Measurements from ENCODE around the gene ZNF423. TPM values are rescaled to one million over a fixed set of nuclear protein-coding genes. Genes with fewer than 3 reads are reported as not detected.

ZNF423 gene
- total RNA-seq, 2 experiments from 2014 or later: not detected

DNA sequence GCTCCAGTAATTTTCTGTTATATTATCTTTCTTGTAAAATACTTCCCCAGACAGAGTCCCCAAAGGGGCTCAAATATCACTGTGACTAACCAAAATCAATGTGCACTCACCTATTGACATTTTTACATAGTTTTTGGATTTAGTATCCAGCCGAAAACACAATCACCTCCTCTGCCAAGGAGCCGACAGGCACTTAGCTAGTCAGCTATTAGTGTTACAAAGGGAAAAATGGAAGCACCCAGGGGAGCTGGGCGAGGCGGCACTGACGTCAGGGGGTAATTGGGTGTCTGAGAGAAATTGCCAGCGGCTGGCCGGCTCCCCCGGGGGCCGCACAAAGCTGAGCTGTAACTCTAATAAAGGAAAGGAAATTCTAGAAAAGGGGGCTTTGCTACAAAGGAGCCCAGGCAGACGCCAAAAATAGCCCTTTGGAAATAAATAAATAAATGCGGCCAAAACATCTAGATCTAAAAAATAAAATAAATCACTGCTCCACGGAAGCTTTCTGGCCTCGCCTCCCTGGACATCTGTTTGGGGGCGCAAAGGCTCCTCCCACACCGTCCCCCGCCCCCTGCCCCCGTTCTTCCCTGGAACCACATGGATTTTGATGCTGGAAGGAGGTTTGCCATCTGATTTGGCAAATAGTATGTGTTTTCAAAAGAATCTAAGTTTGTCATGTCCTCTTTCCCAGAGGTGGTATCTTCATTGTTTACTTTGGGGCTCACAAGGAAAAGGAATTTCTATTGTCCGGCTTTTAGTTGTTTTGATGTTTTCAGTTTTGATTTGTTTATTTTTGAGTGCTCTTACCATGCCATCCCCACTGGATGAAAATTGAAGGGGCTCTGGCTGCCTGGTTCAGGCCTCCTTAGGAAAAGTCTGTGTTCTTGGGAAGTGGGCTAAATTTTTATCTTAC, 156.7 kb downstream of the ZNF423 start:
- ChIA-PET CTCF (no interaction called here), POLR2A (no interaction called here)
- Mint-ChIP-seq H3K27me3 (ENCODE audit: low read depth) (peaks cover 17% of the 10 kb centered on the region), H3K9me3 (ENCODE audit: insufficient read depth) (no peaks in the 10 kb centered on the region), H3K36me3 (ENCODE audit: low read depth) (no peaks in the 10 kb centered on the region), H3K4me1 (ENCODE audit: low read depth) (no peaks in the 10 kb centered on the region), H3K4me3 (no peak overlapping the region), H3K27ac (no peak overlapping the region)
- ATAC-seq: no peak
- DNase-seq: no peak

DNA sequence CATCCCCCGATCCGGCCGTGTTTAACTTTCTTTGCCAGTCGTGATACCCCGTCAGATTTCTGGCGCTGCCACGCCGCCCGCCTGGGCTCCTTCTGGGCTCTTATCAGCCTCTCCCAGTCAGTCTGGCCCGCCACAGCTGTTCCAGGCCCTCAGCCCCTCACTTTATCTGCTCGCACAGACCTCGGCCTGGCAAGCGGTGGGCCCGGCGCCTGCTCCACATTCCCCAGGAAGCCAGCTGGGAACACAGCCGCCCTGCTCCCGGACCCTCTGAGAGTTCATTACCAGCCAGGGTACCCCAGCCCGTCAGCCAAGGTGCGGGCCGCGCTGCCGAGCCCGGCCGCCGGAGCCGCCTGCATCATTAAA, 157.5 kb downstream of the ZNF423 start:
- Mint-ChIP-seq H3K27me3 (ENCODE audit: low read depth) (peaks cover 17% of the 10 kb centered on the region), H3K36me3 (ENCODE audit: low read depth) (no peaks in the 10 kb centered on the region), H3K27ac (no peak overlapping the region), H3K4me1 (ENCODE audit: low read depth) (no peaks in the 10 kb centered on the region), H3K9me3 (ENCODE audit: insufficient read depth) (no peaks in the 10 kb centered on the region), H3K4me3 (no peak overlapping the region)
- CTCF ChIA-PET: no interaction called here
- no peak for ATAC-seq
- POLR2A ChIA-PET: no interaction called here
- DNase-seq: no peak

DNA sequence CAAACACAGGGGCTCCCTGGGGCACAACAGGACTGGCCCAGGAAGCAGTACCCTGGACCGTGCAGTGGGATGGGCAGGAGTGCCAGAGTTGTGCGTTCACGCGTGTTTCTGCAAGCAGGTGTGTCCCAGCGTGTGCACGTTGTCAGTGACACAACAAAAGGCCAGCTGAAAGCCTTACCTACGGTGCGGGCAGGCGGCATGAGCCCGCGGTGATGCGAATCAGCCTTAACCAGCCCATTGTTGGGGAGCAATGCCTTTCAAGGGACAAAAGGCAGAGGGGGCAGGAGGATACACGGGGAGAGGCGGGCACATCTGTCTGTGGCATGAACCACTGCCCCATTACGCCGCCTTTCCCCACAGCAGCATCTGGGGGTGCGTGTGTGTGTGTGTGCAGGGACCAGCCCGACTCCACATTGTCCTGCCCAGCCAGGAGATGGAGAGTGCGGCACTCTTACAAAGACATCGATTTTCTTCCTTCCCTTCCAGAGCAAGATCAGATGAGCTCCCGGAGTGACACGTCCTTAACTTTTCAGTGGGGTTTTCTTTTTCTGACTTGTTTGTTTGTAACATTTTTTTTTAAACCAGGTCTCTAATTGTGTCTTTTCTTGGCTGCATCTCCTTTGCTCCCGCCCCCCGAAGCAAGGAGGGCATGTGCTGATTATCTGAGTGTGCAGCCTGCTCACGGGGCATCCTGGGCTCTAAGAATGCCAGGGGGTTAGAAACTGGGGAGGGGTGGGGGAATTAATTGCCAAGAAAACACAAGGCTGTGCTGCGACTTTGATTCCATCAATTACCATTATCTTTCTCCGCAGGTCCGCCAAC, 158.1 kb downstream of the ZNF423 start:
- DNase-seq: no peak
- Mint-ChIP-seq H3K4me3 (no peak overlapping the region), H3K9me3 (ENCODE audit: insufficient read depth) (no peaks in the 10 kb centered on the region), H3K27ac (no peak overlapping the region), H3K4me1 (ENCODE audit: low read depth) (no peaks in the 10 kb centered on the region), H3K36me3 (ENCODE audit: low read depth) (no peaks in the 10 kb centered on the region), H3K27me3 (ENCODE audit: low read depth) (peaks cover 17% of the 10 kb centered on the region)
- POLR2A ChIA-PET: no interaction called here
- CTCF ChIA-PET: no interaction called here
- no peak for ATAC-seq

DNA sequence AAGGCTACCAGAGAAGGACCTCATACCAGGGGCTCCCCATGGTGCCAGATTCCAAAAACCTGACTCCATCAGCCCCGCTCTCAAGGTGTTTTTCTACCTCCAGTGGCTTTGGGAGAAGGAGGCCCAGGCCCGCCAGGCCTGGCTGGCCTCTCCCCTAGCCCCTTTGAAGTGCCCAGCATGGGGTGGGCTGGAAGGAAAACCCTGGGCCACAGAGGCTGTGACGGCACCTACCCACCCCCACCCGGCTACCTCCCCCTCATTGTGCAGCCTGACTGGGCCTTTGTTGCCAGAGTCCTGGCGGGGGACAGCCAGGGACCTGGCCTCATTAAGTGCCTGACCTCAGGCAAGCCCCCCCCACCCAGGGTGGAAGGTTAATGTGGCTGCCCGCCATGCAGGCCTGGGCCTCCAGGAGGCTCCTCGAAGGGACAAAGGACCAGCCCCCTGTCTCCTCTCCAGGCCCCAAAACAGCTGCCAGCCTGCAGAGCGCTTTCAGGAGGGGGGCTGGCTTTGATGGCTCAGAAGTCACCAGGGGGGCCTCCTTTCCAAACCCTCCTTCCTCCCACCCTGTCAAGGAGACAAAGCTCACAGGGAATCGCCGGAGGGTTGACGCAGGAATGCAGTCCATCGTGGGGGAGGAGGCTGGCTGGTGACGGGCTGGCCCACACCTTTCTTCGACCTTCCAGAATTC, 159.4 kb downstream of the ZNF423 start:
- POLR2A ChIA-PET: interaction anchor here (0.5 kb wide), 1 partner anchor 737 kb away, joined by 3 read pairs; no protein-coding TSS in a partner anchor
- Mint-ChIP-seq H3K4me1 (ENCODE audit: low read depth) (no peaks in the 10 kb centered on the region), H3K9me3 (ENCODE audit: insufficient read depth) (no peaks in the 10 kb centered on the region), H3K4me3 (no peak overlapping the region), H3K27me3 (ENCODE audit: low read depth) (peaks cover 17% of the 10 kb centered on the region), H3K27ac (no peak overlapping the region), H3K36me3 (ENCODE audit: low read depth) (no peaks in the 10 kb centered on the region)
- DNase-seq (no peak), ATAC-seq (no peak)
- CTCF ChIA-PET: no interaction called here

DNA sequence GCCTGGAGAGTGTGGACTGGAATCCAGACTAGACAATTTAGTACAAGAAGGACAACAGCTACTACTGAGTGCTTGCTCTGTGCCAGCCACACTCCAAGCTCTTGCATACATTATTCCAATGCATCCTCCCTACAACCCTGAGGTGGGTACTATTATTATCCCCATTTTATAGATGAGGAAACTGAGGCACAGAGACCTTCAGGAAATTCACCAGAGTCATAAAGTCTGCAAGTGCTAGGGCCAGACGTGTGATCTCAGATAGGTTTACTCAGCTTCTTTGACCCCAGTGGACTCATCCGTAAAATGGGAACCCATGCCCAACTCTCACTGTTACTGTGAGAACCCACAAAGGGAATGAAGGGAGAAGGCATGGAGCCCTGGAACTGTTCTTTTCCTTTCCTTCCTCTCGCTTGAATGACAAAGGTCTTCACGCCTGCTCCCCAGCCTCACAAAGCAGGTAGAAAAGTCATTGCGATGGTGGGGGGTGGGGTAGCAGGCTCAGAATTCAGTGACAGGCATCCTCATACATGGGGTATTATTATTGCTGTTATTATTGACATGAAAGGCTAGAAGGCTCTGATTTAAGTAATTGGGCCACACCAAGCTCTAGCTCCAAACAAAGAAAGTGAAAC, 160.0 kb downstream of the ZNF423 start:
- Mint-ChIP-seq H3K36me3 (ENCODE audit: low read depth) (no peaks in the 10 kb centered on the region), H3K27ac (no peak overlapping the region), H3K4me1 (ENCODE audit: low read depth) (no peaks in the 10 kb centered on the region), H3K9me3 (ENCODE audit: insufficient read depth) (no peaks in the 10 kb centered on the region), H3K27me3 (ENCODE audit: low read depth) (peaks cover 15% of the 10 kb centered on the region), H3K4me3 (no peak overlapping the region)
- ChIA-PET POLR2A (interaction anchor here (0.5 kb wide), 1 partner anchor 736 kb away, joined by 3 read pairs; no protein-coding TSS in a partner anchor), CTCF (no interaction called here)
- ATAC-seq: no peak
- DNase-seq: no peak

DNA sequence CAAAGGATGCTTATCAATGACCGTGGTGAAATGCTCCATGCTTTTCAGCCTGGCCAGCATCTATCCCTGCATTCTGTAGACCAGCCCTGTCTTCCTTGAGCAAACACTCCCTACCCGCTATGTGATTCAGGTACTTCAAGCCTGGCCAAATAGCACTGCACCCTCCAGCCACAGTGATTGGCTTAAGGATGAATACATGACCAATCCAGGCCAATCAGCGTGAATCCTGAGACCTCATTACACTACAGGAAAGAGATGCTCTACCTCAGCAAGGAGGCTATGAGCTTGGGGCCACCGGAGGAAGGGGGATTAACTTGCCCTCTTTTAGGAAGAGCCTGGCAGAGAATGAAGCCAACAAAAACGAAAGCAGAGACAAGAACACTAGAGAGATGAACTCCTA, 162.5 kb downstream of the ZNF423 start:
- no peak for ATAC-seq
- no peak overlapping the region for H3K4me3 Mint-ChIP-seq

DNA sequence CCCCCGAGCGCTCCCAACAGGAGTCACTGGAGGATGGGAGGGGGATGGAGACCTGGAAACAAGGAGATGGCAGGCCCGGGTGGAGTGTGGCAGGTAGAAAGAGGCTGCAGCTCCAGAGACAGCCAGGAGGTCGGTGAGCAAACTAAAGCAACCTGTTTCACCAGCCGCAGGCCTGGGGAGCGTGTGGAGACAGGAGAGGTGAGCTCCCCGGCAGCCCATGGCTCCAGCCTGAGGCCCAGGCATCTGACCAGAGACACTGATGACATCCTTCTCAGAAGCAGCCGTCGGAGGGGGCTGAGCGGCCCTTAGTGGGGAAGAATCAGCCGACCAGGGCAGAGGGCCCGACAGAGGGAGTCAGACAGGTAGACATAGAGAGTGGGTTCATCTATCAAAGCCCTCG, 165.1 kb downstream of the ZNF423 start:
- Mint-ChIP-seq H3K36me3 (ENCODE audit: low read depth) (no peaks in the 10 kb centered on the region), H3K4me3 (no peak overlapping the region), H3K27me3 (ENCODE audit: low read depth) (peaks cover 5% of the 10 kb centered on the region), H3K4me1 (ENCODE audit: low read depth) (no peaks in the 10 kb centered on the region), H3K27ac (no peak overlapping the region), H3K9me3 (ENCODE audit: insufficient read depth) (no peaks in the 10 kb centered on the region)
- ATAC-seq: no peak
- ChIA-PET POLR2A (no interaction called here), CTCF (no interaction called here)
- no peak for DNase-seq

More for the DNA sequence above, 162.5 kb downstream of the ZNF423 start:
- Mint-ChIP-seq H3K36me3 (ENCODE audit: low read depth) (no peaks in the 10 kb centered on the region), H3K9me3 (ENCODE audit: insufficient read depth) (no peaks in the 10 kb centered on the region), H3K27ac (no peak overlapping the region), H3K4me1 (ENCODE audit: low read depth) (no peaks in the 10 kb centered on the region), H3K27me3 (ENCODE audit: low read depth) (peaks cover 9% of the 10 kb centered on the region)
- no peak for DNase-seq
- POLR2A ChIA-PET: no interaction called here
- CTCF ChIA-PET: interaction anchor here (0.8 kb wide), 1 partner anchor 286 kb away, joined by 3 read pairs; no protein-coding TSS in a partner anchor

DNA sequence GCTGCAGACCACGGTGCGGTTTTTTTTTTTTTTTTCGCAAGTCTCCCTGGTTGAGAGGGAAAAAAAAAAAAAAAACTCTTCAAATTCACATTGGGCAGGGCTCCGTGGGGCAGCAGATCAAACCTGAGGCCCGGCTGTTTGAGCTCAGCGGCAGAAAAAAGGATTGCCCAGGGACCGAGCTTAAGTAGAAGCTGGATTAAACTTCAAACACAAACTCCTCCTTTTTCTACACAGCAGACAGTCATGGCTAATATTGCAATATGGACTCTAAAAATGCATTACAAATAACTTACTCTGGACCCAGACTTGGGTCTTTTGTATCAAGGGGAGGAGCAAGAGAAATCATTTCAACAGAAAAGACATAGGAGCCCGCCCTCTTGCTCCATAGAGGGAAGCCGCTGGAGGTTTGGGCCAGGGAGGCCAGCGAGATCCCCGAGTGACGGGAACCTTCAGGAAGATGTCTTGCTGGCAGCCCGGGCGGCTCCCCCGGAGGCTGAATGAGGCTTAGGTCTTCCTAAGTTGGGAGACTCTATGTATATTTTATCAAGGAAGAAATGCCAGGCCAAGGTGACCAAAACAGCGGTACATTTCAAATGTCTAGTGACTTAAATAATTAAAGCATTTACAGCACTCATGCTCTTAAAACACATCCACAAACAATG, 167.7 kb downstream of the ZNF423 start:
- Mint-ChIP-seq H3K36me3 (ENCODE audit: low read depth) (no peaks in the 10 kb centered on the region), H3K4me3 (no peak overlapping the region), H3K27ac (no peak overlapping the region), H3K4me1 (ENCODE audit: low read depth) (no peaks in the 10 kb centered on the region), H3K27me3 (ENCODE audit: low read depth) (peaks cover 5% of the 10 kb centered on the region), H3K9me3 (ENCODE audit: insufficient read depth) (no peaks in the 10 kb centered on the region)
- no peak for DNase-seq
- ChIA-PET POLR2A (no interaction called here), CTCF (interaction anchor here (0.6 kb wide), 1 partner anchor 8 kb away, joined by 3 read pairs; no protein-coding TSS in a partner anchor)
- no peak for ATAC-seq

DNA sequence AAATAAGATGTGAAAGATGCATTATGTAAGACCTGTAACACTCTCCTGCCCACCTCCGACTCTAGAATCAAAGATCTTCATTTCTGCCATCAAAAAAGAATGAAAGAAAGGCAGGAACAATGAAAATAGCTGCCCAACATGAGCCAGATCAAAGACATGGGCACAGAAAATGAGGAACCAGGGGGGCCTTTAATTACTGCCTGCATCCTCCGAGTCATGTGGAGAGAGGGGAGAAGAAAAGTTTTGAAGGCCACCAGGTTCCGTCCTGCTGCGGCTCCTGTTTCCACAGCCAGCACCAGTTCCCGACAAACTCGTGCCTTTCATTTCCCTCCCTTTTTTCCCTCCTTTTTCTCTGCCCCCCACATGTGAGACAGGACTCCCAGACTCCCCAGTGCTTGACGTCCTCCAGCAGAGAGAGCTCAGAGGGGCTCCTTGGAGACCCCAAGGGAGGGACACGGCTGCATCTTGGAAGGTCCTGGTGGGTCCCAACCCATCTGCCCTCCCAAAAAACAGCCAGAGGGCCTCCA, 168.4 kb downstream of the ZNF423 start:
- H3K4me3 Mint-ChIP-seq: no peak overlapping the region
- H3K27me3 Mint-ChIP-seq (ENCODE audit: low read depth): peaks cover 5% of the 10 kb centered on the region
- no peak for ATAC-seq
- ChIA-PET CTCF (no interaction called here), POLR2A (no interaction called here)
- H3K9me3 Mint-ChIP-seq (ENCODE audit: insufficient read depth): no peaks in the 10 kb centered on the region
- H3K36me3 Mint-ChIP-seq (ENCODE audit: low read depth): no peaks in the 10 kb centered on the region
- no peaks in the 10 kb centered on the region for H3K4me1 Mint-ChIP-seq (ENCODE audit: low read depth)
- DNase-seq: no peak
- no peak overlapping the region for H3K27ac Mint-ChIP-seq

DNA sequence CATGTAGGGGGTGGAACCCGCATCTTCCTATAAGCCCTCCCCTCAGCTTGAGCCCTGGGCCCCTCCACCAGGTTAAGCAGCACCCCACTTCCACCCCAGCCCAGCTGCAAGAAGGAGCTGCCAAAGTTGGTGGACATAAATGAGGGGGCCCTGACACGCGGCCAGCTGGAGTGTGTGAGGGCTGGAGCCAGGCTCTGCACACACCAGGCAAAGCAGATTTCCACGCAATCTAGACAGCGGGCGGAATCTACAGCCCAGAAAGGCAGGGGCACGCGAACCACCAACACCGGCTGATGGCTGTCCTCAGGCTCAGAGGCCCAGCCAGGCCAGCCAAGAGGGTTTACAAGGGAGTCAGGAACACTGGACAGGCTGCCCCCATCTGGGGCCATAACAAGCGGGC, 171.2 kb downstream of the ZNF423 start:
- CTCF ChIA-PET: no interaction called here

DNA sequence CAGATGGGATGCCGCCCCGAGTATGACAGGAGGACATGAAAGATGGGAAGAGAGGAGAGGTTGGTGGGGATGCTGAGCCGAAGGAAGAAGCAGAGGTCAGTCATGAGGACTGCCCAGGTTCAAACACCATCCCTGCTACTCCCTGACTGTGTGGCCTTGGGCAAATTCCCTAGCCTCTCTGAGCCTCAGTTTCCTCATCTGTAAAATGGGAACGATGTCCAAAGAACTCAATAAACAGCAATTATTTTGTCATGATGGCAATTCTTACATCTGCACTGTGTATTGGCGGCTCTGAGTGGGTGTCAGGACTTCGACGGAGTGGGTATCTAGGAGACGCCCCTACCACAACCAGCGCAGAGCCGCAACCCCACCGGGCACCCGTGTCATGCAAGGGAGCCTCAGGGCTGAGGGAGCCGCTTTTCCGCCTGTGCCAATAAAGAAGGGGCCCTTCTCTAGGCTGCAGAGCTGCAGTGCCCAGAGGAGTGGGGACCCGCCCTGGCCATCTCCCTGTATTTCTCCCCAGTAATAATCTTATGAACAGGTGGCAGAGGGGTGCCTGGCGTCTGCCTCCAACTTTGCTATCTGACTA, 173.2 kb downstream of the ZNF423 start:
- POLR2A ChIA-PET: no interaction called here
- CTCF ChIA-PET: no interaction called here
- no peak overlapping the region for H3K4me3 Mint-ChIP-seq
- no peaks in the 10 kb centered on the region for H3K4me1 Mint-ChIP-seq (ENCODE audit: low read depth)
- H3K36me3 Mint-ChIP-seq (ENCODE audit: low read depth): no peaks in the 10 kb centered on the region
- ATAC-seq (no peak), DNase-seq (no peak)
- H3K9me3 Mint-ChIP-seq (ENCODE audit: insufficient read depth): no peaks in the 10 kb centered on the region
- peaks cover 5% of the 10 kb centered on the region for H3K27me3 Mint-ChIP-seq (ENCODE audit: low read depth)
- H3K27ac Mint-ChIP-seq: no peak overlapping the region

More for the DNA sequence above, 171.2 kb downstream of the ZNF423 start:
- Mint-ChIP-seq H3K4me1 (ENCODE audit: low read depth) (no peaks in the 10 kb centered on the region), H3K27ac (no peak overlapping the region), H3K27me3 (ENCODE audit: low read depth) (peaks cover 5% of the 10 kb centered on the region), H3K36me3 (ENCODE audit: low read depth) (no peaks in the 10 kb centered on the region), H3K9me3 (ENCODE audit: insufficient read depth) (no peaks in the 10 kb centered on the region), H3K4me3 (no peak overlapping the region)
- no peak for ATAC-seq
- no peak for DNase-seq
- POLR2A ChIA-PET: no interaction called here

Data from activated CD8-positive, alpha-beta T cell treated with anti-CD3 and anti-CD28 coated beads, Interleukin-2, amount 10 ng/mL, durations not matched to agents 7 days and 5 days (primary cell).